Left ventricle myocardium superior (tissue), 1 donor: ENCODE measurements around the gene GPR89A. TPM values are rescaled to one million over a fixed set of nuclear protein-coding genes. Genes with fewer than 3 reads are reported as not detected.
"Not testable (repeated sequence)": the region's sequence is repeated elsewhere in the genome, so short reads cannot be mapped to it uniquely, and the experiment has no call there.

Experiments
- ATAC-seq: fragments of 200-7000 bp; cut with Tn5 transposase; one replicate; pipeline ENCODE4 v1.9.1; 2020; ENCODE audit warnings: mild to moderate bottlenecking, moderate library complexity
- DNase-seq: peaks from one replicate; pipeline ENCODE4 v3.0.0-alpha.2; 2020
- intact Hi-C: fragments of 100-400 bp; cut with micrococcal nuclease; formaldehyde crosslinking; loops from one replicate; pipeline ENCODE4 v1.11.0; 2022
- long read RNA-seq: library from polyadenylated mRNA; unstranded; transcript quantifications from one replicate; pipeline ENCODE4 v2.0.0, GENCODE V29; 2021
- total RNA-seq: library from RNA; stranded (reverse); fragmentation: NEBNext Ultra II Directional; extraction: Animal tissue kit (Norgen Biotek cat#: 25700); gene quantifications from one replicate; pipeline ENCODE4 v1.2.1, GENCODE V29; 2021
- donor health status: DM: no; HTN: yes; CAD: no; lungs with severe emphysema.

GPR89A gene
- 10.6 TPM for total RNA-seq
- long read RNA-seq, transcript GPR89A-201 (14 exons, 2,120 nt): major isoform, 9 of 14 reads
- long read RNA-seq, partial matches to known transcripts: 4 of 14 reads
- long read RNA-seq, other reads (novel, unspliced or antisense): 1 of 14 reads

- intact Hi-C loops: not testable (repeated sequence)
- peak; percentile 100 for ATAC-seq
- peak; percentile 97 for DNase-seq
Measured at GRCh38 chr1:145607833-145608733, at the start of gene GPR89A. Gene GPR89A, plus strand, starts transcription at chr1:145607988. Its CDS starts 146 bp downstream, at chr1:145608134.

GRCh38 chr1:145586820-145587219 lies 21.0 kb upstream of the GPR89A start:
- ATAC-seq, DNase-seq, intact Hi-C loops: not testable (repeated sequence)

- intact Hi-C loops, ATAC-seq: not testable (repeated sequence)
- peak; percentile 29 for DNase-seq
Measured at GRCh38 chr1:145590806-145591205, 17.0 kb upstream of the GPR89A start.

GRCh38 chr1:145592347-145592746 lies 15.4 kb upstream of the GPR89A start:
- DNase-seq, intact Hi-C loops, ATAC-seq: not testable (repeated sequence)

- ATAC-seq, DNase-seq, intact Hi-C loops: not testable (repeated sequence)
Measured at GRCh38 chr1:145595421-145595820, 12.4 kb upstream of the GPR89A start.

GRCh38 chr1:145596236-145596635 lies 11.6 kb upstream of the GPR89A start:
- ATAC-seq, intact Hi-C loops, DNase-seq: not testable (repeated sequence)

GRCh38 chr1:145599426-145599825 lies 8.4 kb upstream of the GPR89A start:
- intact Hi-C loops, ATAC-seq, DNase-seq: not testable (repeated sequence)

GRCh38 chr1:145601593-145601992 lies 6.2 kb upstream of the GPR89A start:
- intact Hi-C loops: no loop called here
- ATAC-seq (no peak), DNase-seq (no peak)

- ATAC-seq, DNase-seq, intact Hi-C loops: not testable (repeated sequence)
Measured at GRCh38 chr1:145606840-145607239, 948 bp upstream of the GPR89A start.

- intact Hi-C loops, ATAC-seq, DNase-seq: not testable (repeated sequence)
Measured at GRCh38 chr1:145607289-145607688, 499 bp upstream of the GPR89A start.

- ATAC-seq, DNase-seq, intact Hi-C loops: not testable (repeated sequence)
Measured at GRCh38 chr1:145610744-145611143, 3.0 kb downstream of the GPR89A start.

GRCh38 chr1:145620073-145620472 lies 12.3 kb downstream of the GPR89A start:
- DNase-seq, ATAC-seq, intact Hi-C loops: not testable (repeated sequence)

- ATAC-seq, DNase-seq, intact Hi-C loops: not testable (repeated sequence)
Measured at GRCh38 chr1:145622177-145622576, 14.4 kb downstream of the GPR89A start.

- ATAC-seq, intact Hi-C loops: not testable (repeated sequence)
Measured at GRCh38 chr1:145636237-145636636, 28.4 kb downstream of the GPR89A start.

GRCh38 chr1:145641886-145642285 lies 34.1 kb downstream of the GPR89A start:
- intact Hi-C loops, DNase-seq, ATAC-seq: not testable (repeated sequence)

More at GRCh38 chr1:145636237-145636636, 28.4 kb downstream of the GPR89A start:
- DNase-seq: not testable (repeated sequence)

GRCh38 chr1:145643990-145644389 lies 36.2 kb downstream of the GPR89A start:
- DNase-seq, ATAC-seq, intact Hi-C loops: not testable (repeated sequence)

- ATAC-seq: peak; percentile 100
- intact Hi-C loops: not testable (repeated sequence)
- peak; percentile 51 for DNase-seq
Measured at GRCh38 chr1:145656245-145656943, 48.6 kb downstream of the GPR89A start.

GRCh38 chr1:145662502-145662901 lies 54.7 kb downstream of the GPR89A start:
- ATAC-seq, intact Hi-C loops, DNase-seq: not testable (repeated sequence)

- intact Hi-C loops, ATAC-seq, DNase-seq: not testable (repeated sequence)
Measured at GRCh38 chr1:145665015-145665414, 57.2 kb downstream of the GPR89A start.
